Esophagus squamous epithelium (tissue), 5 donors: Measurements from ENCODE around the gene FHAD1. TPM values are rescaled to one million over a fixed set of nuclear protein-coding genes. Genes with fewer than 3 reads are reported as not detected.
"Not testable (repeated sequence)": the region's sequence is repeated elsewhere in the genome, so short reads cannot be mapped to it uniquely, and the experiment has no call there.

Experiments used
- DNase-seq: peaks from one replicate; lab custom pipeline; 2025; lab: John Stamatoyannopoulos, UW
- H3K27ac ChIP-seq, 4 donors: fragments of 200-600 bp; sonication (generic); one replicate each; pipeline ENCODE4 v1.5.1; 2016 to 2019; ENCODE audit warnings: mild to moderate bottlenecking in 1 of 4
- H3K27me3 ChIP-seq, 4 donors: fragments of 200-600 bp; sonication (generic); 1 replicate in 3 of 4; 2 replicates in 1 of 4; pipeline versions ENCODE4 v1.5.1 to v1.6.0; 2017 to 2021; ENCODE audit warnings: antibody characterized with exemption in 1 of 4
- H3K36me3 ChIP-seq, 3 donors: fragments of 200-600 bp; sonication (generic); one replicate each; pipeline ENCODE4 v1.5.1; 2016 to 2019
- H3K4me1 ChIP-seq, 3 donors: fragments of 200-600 bp; sonication (generic); one replicate each; pipeline ENCODE4 v1.5.1; 2017 to 2019
- H3K4me3 ChIP-seq, 4 donors: fragments of 200-600 bp; sonication (generic); 1 replicate in 3 of 4; 2 replicates in 1 of 4; pipeline ENCODE4 v1.5.1; 2016 to 2019; ENCODE audit warnings: mild to moderate bottlenecking in 2 of 4, moderate library complexity in 1 of 4
- H3K9me3 ChIP-seq, 3 donors: fragments of 200-600 bp; sonication (generic); one replicate each; pipeline ENCODE4 v1.5.1; 2016 to 2019
- CTCF ChIP-seq, 6 experiments: fragments of 450-650 bp in 4 of 6; fragments of 200-600 bp in 2 of 6; sonication (generic) in 2 of 6; IDR thresholded peaks; one replicate each; pipeline ENCODE4 v1.5.1; 2016 to 2019; ENCODE audit warnings: antibody characterized with exemption in 6 of 6, mild to moderate bottlenecking in 4 of 6, moderate library complexity in 4 of 6
- POLR2A ChIP-seq, 4 donors: fragments of 450-650 bp; IDR thresholded peaks; one replicate each; pipeline ENCODE4 v1.6.1; 2017; ENCODE audit warnings: antibody characterized with exemption in 4 of 4, mild to moderate bottlenecking in 4 of 4, moderate library complexity in 3 of 4
- WGBS, 2 donors: methylation state at CpG; one replicate each; pipeline ENCODE4 v1.1.5; 2018; 5-methylcytosine and 5-hydroxymethylcytosine counted together
- intact Hi-C: fragments of 100-400 bp; cut with DNase I; formaldehyde crosslinking; loops from one replicate; pipeline ENCODE4 v1.15.0; 2022
- total RNA-seq, 4 donors: library from RNA; depleted of rRNA; stranded (reverse); fragments of >200 nt; gene quantifications; one replicate each; pipeline ENCODE4 v1.1.0, GENCODE V29; 2016
- donor health status: DM: yes; HTN: yes; CAD: no.

The FHAD1 gene
- total RNA-seq, 4 donors from 2014 or later: 0.57 TPM; not detected in 3

DNA sequence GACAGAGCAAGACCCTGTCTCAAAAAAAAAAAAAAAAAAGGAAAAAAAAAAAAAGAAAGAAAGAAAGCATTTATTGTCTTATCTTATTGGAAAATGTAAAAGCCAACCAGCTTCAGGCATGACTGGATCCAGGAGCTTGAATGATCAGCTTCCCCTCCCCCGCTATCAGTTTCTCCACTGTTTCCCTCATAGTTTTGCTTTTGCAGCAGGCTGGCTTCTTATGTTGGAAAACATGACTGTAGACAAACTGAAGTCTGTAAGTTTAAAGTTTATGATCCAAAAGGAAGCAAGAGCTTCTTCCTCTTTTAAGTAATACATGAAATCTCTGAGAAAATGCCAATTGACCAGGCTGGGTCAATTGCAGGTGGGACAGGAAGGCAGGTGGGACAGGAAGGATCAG, 52.2 kb downstream of the FHAD1 start:
- no peak overlapping the region for H3K27ac ChIP-seq
- no peaks in the 10 kb centered on the region for H3K36me3 ChIP-seq
- 85 to 93% methylated on average over 1 of the region's 1 CpG for WGBS, 2 donors
- no peak overlapping the region for H3K4me3 ChIP-seq
- TF ChIP-seq POLR2A (IDR thresholded peaks at IDR 0.05) (no peak), CTCF (IDR thresholded peaks at IDR 0.05) (no peak)
- intact Hi-C loops: no loop called here
- H3K4me1 ChIP-seq: peaks cover 0 to 16% (median 7%) of the 10 kb centered on the region in 3 donors
- no peak for DNase-seq
- no peaks in the 10 kb centered on the region for H3K27me3 ChIP-seq
- no peaks in the 10 kb centered on the region for H3K9me3 ChIP-seq

- no peak for DNase-seq
- H3K4me1 ChIP-seq: peaks cover 0 to 22% (median 7%) of the 10 kb centered on the region in 3 donors
- no peak overlapping the region for H3K27ac ChIP-seq
- intact Hi-C loops: loop anchor here (5.0 kb wide), 1 partner anchor 168 kb away; no protein-coding TSS in a partner anchor
- H3K36me3 ChIP-seq: no peaks in the 10 kb centered on the region
- no peaks in the 10 kb centered on the region for H3K27me3 ChIP-seq
- TF ChIP-seq POLR2A (IDR thresholded peaks at IDR 0.05) (no peak), CTCF (IDR thresholded peaks at IDR 0.05) (no peak)
- no peaks in the 10 kb centered on the region for H3K9me3 ChIP-seq
- WGBS, 2 donors: 45 to 50% methylated on average over 4 of the region's 4 CpGs
- no peak overlapping the region for H3K4me3 ChIP-seq
Measured at GRCh38 chr1:15299806-15300205, 52.8 kb downstream of the FHAD1 start.

DNA sequence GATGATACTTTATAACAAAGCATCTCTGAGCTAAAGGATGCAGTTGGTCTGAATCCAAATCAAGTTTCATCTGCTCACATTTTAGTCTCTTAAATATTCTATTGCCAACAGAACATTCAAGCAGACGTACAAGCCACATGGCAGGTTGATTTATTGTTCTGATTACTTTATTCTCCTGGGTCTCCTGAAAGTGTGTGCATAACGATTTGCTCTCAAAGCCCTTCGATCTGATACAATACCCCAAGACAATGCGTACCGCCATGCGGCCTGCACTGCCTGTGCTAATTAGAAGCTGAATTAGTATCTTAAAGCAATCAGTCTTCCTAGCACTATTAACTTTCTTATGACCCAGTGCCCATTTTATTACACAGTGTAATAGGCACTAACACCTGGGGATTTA, 56.9 kb downstream of the FHAD1 start:
- DNase-seq: no peak
- Histone ChIP-seq H3K4me3 (no peak overlapping the region), H3K9me3 (no peaks in the 10 kb centered on the region), H3K27me3 (no peaks in the 10 kb centered on the region), H3K36me3 (no peaks in the 10 kb centered on the region), H3K4me1 (peaks cover 0 to 8% (median 0%) of the 10 kb centered on the region in 3 donors), H3K27ac (no peak overlapping the region)
- WGBS, 2 donors: 86 to 87% methylated on average over 6 of the region's 6 CpGs
- TF ChIP-seq CTCF (IDR thresholded peaks at IDR 0.05) (no peak), POLR2A (IDR thresholded peaks at IDR 0.05) (no peak)
- intact Hi-C loops: loop anchor here (5.0 kb wide), 1 partner anchor 172 kb away; no protein-coding TSS in a partner anchor

DNA sequence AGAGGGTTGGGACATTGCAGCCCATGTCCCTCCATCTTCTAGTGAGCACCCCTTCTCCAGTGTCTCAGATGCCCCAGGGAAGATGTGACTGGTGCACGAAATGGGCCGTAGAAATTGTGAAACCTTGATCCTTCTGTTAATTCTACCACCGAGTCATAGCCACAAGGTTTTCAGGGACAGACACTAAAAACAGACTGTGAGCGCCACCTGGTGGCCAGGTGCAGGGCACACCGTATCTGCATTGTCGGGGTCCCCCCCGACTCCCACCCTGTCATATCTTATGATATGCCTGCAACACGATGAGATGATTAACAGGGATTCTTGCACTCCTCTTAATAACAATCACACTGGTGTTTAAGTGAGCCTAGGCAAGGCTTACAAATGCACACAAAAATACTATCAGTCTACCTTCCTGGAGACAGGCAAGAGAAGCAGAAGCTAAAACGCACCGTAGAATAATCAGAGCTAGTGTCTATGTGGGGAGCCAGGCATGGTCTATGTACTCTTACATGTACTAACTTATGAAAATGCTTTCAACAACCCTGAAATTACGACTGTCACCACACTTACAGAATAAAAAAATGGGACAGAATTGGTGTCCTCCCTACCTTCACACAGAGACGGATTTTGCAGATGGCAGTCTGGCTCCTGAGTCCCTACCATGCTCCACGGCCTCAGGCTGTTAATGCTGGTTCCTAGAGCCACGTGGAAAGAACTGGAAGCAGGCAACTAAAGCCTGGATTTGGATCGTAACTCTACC, 57.9 kb downstream of the FHAD1 start:
- TF ChIP-seq POLR2A (IDR thresholded peaks at IDR 0.05) (no peak), CTCF (IDR thresholded peaks at IDR 0.05) (peak; percentile 81 to 95 (median 91))
- intact Hi-C loops: loop anchor here (5.0 kb wide), 1 partner anchor 173 kb away; no protein-coding TSS in a partner anchor

GRCh38 chr1:15305468-15305770, 58.4 kb downstream of the FHAD1 start:
- 75 to 88% methylated on average over 7 of the region's 7 CpGs for WGBS, 2 donors
- intact Hi-C loops: no loop called here
- no peak for TF ChIP-seq POLR2A (IDR thresholded peaks at IDR 0.05)
- TF ChIP-seq CTCF (IDR thresholded peaks at IDR 0.05): no peak
- Histone ChIP-seq H3K36me3 (no peaks in the 10 kb centered on the region), H3K4me3 (no peak overlapping the region), H3K4me1 (peaks cover 0 to 8% (median 0%) of the 10 kb centered on the region in 3 donors), H3K27ac (no peak overlapping the region), H3K9me3 (no peaks in the 10 kb centered on the region), H3K27me3 (no peaks in the 10 kb centered on the region)
- DNase-seq: no peak

More for the DNA sequence above, 57.9 kb downstream of the FHAD1 start:
- Histone ChIP-seq H3K4me3 (no peak overlapping the region), H3K27me3 (no peaks in the 10 kb centered on the region), H3K27ac (no peak overlapping the region), H3K4me1 (peaks cover 0 to 8% (median 0%) of the 10 kb centered on the region in 3 donors), H3K9me3 (no peaks in the 10 kb centered on the region), H3K36me3 (no peaks in the 10 kb centered on the region)
- no peak for DNase-seq
- WGBS, 2 donors: 27 to 29% methylated on average over 14 to 15 of the region's 15 CpGs

- DNase-seq, H3K4me1 ChIP-seq, intact Hi-C loops, H3K4me3 ChIP-seq, H3K9me3 ChIP-seq, H3K27ac ChIP-seq, H3K36me3 ChIP-seq, H3K27me3 ChIP-seq: not testable (repeated sequence)
- WGBS, 2 donors: 75 to 78% methylated on average over 1 of the region's 1 CpG
Measured at GRCh38 chr1:15306352-15306751, 59.3 kb downstream of the FHAD1 start.
